ENCODE measurements around the gene SLC9A6.

The SLC9A6 gene

DNA sequence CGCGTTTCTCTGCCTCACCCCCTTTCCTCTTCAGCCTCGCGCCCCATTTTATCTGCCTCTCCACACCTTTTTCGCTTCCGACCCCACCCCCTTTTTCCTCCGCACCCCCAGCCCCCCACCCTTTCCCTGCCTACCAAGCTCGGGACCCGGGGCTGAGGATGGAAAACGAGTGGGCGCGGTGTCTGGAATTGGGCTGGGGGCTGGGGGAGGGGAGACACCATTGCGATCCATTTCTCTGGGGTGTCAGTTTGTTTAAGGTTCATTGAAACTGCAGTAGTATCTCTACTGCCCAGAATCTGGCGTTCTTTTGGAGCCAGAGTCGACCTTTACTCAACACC lies 707 bp downstream of the SLC9A6 start:
- DNase-seq (ENCODE audit: low read depth): no peak
- peak overlapping the region; percentile 63 for H3K4me3 ChIP-seq (ENCODE audit: low read depth, low read length)
- TF ChIP-seq, protein P1, sequence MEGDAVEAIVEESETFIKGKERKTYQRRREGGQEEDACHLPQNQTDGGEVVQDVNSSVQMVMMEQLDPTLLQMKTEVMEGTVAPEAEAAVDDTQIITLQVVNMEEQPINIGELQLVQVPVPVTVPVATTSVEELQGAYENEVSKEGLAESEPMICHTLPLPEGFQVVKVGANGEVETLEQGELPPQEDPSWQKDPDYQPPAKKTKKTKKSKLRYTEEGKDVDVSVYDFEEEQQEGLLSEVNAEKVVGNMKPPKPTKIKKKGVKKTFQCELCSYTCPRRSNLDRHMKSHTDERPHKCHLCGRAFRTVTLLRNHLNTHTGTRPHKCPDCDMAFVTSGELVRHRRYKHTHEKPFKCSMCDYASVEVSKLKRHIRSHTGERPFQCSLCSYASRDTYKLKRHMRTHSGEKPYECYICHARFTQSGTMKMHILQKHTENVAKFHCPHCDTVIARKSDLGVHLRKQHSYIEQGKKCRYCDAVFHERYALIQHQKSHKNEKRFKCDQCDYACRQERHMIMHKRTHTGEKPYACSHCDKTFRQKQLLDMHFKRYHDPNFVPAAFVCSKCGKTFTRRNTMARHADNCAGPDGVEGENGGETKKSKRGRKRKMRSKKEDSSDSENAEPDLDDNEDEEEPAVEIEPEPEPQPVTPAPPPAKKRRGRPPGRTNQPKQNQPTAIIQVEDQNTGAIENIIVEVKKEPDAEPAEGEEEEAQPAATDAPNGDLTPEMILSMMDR (IDR thresholded peaks at IDR 0.05; ENCODE audit: low read depth, low read length, missing control alignments): no peak

DNA sequence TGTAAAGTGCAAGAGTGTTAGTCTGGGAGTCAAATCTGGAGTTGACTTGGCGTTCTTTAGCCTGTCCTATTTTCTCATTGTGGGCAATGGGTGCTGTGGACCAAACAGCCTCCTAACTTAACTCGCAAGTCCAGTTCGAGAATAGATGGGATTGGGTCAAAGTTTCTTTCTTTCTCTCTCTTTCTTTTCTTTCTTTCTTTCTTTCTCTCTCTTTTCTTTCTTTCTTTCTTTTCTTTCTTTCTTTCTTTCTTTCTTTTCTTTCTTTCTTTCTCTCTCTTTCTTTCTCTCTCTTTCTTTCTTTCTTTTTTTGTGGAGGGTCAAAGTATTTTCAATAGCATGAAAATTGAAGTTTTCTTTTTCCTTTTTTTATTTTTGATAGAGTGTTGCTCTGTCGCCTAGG lies 3.0 kb downstream of the SLC9A6 start:
- no peak overlapping the region for H3K4me3 ChIP-seq (ENCODE audit: low read depth, low read length)
- TF ChIP-seq, protein P1 (IDR thresholded peaks at IDR 0.05; ENCODE audit: low read depth, low read length, missing control alignments): no peak
- DNase-seq (ENCODE audit: low read depth): no peak

DNA sequence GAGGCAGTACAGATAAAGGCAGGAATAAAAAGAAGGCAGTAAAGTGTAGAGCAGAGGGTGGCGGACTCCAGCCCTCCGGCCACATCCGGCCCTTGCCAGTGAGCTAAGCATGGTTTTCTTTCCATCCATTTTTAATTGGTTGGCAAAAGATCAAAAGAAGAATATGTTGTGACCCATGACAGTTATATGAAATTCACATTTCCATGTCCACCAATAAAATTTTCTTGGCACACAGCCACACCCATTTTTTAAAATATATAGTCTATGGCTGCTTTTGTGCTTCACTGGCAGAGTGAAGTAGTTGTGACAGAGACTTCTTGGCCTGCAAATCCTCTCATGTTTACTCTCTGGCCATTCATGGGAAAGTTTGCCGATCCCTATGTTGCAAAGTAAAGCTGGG lies 29.8 kb downstream of the SLC9A6 start:
- no peak overlapping the region for H3K4me3 ChIP-seq (ENCODE audit: low read depth, low read length)
- TF ChIP-seq, protein P1 (IDR thresholded peaks at IDR 0.05; ENCODE audit: low read depth, low read length, missing control alignments): no peak
- DNase-seq (ENCODE audit: low read depth): no peak

DNA sequence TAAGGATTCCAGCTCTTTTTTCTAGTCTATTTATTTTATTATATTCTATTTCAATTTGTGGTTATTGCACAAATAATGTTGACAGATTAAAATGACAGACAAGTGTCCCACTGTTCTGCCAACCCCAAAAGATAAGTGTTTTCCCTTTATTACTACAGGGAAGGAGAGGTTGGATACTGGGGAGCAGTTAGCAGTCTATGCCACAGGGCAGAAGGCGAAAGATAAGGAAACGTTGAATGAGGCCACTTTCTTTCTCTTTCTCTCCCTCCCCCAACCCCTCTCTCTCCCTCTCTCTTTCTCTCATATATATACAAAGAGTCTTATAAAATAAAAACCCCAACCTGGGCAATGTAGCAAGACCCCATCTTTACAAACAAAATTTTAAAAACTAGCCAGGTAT lies 31.6 kb downstream of the SLC9A6 start:
- DNase-seq (ENCODE audit: low read depth): no peak
- TF ChIP-seq, protein P1 (IDR thresholded peaks at IDR 0.05; ENCODE audit: low read depth, low read length, missing control alignments): no peak

DNA sequence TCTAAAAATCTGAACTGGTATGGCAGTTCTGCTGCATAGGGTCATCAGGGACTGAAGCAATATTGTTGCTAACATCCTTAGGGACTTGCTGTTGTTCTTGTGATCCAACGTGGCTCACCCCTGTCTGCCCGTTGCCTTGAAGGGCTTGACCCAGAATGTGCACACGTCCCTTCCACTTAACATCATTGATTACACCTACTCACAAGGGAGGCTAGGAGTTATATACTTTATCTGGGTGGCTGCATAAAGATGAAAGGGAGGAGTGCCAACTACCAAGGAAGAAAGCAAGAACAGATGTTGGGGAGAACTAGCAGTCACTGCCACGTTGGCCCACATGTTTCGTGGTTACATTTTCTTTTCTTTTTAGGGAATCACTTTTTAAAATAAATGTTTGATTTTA lies 34.0 kb downstream of the SLC9A6 start:
- H3K4me3 ChIP-seq (ENCODE audit: low read depth, low read length): no peak overlapping the region
- TF ChIP-seq, protein P1 (IDR thresholded peaks at IDR 0.05; ENCODE audit: low read depth, low read length, missing control alignments): no peak
- no peak for DNase-seq (ENCODE audit: low read depth)

More for the DNA sequence above, 31.6 kb downstream of the SLC9A6 start:
- H3K4me3 ChIP-seq (ENCODE audit: low read depth, low read length): no peak overlapping the region

DNA sequence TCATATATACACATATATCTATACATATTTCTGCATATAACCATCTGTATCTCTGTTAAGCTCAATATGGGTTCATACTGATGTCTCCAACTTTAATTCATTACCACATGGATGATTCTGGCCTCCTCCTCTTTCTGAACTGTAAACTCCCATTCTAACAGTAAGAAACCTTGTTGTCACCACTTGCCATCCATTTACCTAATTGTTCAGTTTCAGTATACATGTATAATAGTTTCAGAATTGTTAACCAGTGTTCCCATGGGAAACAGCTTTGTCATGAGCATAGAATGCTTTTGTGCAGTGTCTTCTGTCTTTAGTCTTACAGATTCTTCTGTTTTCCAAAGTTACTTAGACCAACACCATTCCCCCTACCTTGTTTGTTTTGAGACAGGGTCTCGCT lies 35.9 kb downstream of the SLC9A6 start:
- DNase-seq (ENCODE audit: low read depth): no peak
- TF ChIP-seq, protein P1 (IDR thresholded peaks at IDR 0.05; ENCODE audit: low read depth, low read length, missing control alignments): no peak

DNA sequence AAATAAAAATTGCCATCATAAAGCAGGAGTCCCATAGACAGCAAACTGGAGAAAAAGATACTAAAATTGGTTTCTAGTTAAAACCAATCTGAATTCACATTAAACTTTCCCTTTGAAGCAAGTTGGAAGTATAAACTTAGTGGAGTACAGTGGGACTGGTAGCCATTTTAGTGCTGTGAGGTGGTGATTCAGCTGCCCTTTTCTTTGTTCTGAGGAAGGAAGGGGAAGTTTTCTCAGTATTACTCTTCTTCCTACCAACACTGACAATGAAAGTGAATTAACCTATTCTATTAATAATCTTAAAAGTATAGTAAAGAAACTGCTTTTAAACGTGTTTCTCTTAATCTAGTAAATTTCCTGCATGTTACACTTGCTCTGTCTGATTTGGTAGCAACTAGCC lies 36.7 kb downstream of the SLC9A6 start:
- TF ChIP-seq, protein P1 (IDR thresholded peaks at IDR 0.05; ENCODE audit: low read depth, low read length, missing control alignments): no peak
- H3K4me3 ChIP-seq (ENCODE audit: low read depth, low read length): no peak overlapping the region
- no peak for DNase-seq (ENCODE audit: low read depth)

More for the DNA sequence above, 35.9 kb downstream of the SLC9A6 start:
- no peak overlapping the region for H3K4me3 ChIP-seq (ENCODE audit: low read depth, low read length)

Measured in GM12864 (cell line).